HS-5 (cell line): ENCODE data around the gene SPZ1.
"Not testable (repeated sequence)": the region's sequence is repeated elsewhere in the genome, so short reads cannot be mapped to it uniquely, and the experiment has no call there.

Source experiments
- DNase-seq: peaks from one replicate; pipeline ENCODE4 v3.0.0-alpha.2; 2012; ENCODE audit warnings: low read depth

The SPZ1 gene

GRCh38 chr5:80339116-80339515 lies 19.3 kb downstream of the SPZ1 start:
- DNase-seq, result no peak

GRCh38 chr5:80341016-80341775 lies 21.4 kb downstream of the SPZ1 start:
- DNase-seq, result no peak

GRCh38 chr5:80343067-80343466 lies 23.3 kb downstream of the SPZ1 start:
- DNase-seq, result no peak

GRCh38 chr5:80346055-80346454 lies 26.3 kb downstream of the SPZ1 start:
- no peak for DNase-seq

- DNase-seq, result no peak
Observed at GRCh38 chr5:80348171-80348570, 28.4 kb downstream of the SPZ1 start.

GRCh38 chr5:80351019-80351418 lies 31.2 kb downstream of the SPZ1 start:
- DNase-seq, result not testable (repeated sequence)

- DNase-seq, result no peak
Observed at GRCh38 chr5:80355686-80356085, 35.9 kb downstream of the SPZ1 start.

GRCh38 chr5:80357671-80358070 lies 37.9 kb downstream of the SPZ1 start:
- no peak for DNase-seq

GRCh38 chr5:80360914-80361444 lies 41.2 kb downstream of the SPZ1 start:
- DNase-seq, result no peak

- DNase-seq, result no peak
Observed at GRCh38 chr5:80364892-80365291, 45.1 kb downstream of the SPZ1 start.

- no peak for DNase-seq
Observed at GRCh38 chr5:80368661-80369480, 49.1 kb downstream of the SPZ1 start.

GRCh38 chr5:80369521-80369920 lies 49.7 kb downstream of the SPZ1 start:
- no peak for DNase-seq

GRCh38 chr5:80370390-80370789 lies 50.6 kb downstream of the SPZ1 start:
- no peak for DNase-seq
